WTC11 (cell line): ENCODE data around the gene ABCA13.

Experiments used
- CTCF ChIP-seq: fragments of 200-600 bp; IDR thresholded peaks from 2 replicates; pipeline ENCODE4 v1.8.0; 2022; ENCODE audit warnings: antibody characterized with exemption
- FOXK1 ChIP-seq: sonication (generic); formaldehyde crosslinking; IDR thresholded peaks from 2 replicates; pipeline ENCODE4 v1.8.0; 2022; ENCODE audit warnings: mild to moderate bottlenecking, moderate library complexity, missing genetic modification reagents
- SP1 ChIP-seq: sonication (generic); formaldehyde crosslinking; conservative IDR thresholded peaks from 2 replicates; pipeline ENCODE4 v1.8.1; 2022; ENCODE audit warnings: missing genetic modification reagents
- ZNF232 ChIP-seq: sonication (generic); formaldehyde crosslinking; IDR thresholded peaks from 2 replicates; pipeline ENCODE4 v1.8.0; 2022; ENCODE audit warnings: mild to moderate bottlenecking, missing genetic modification reagents

GRCh38 chr7:48429117-48429516 lies 257.9 kb downstream of the ABCA13 start:
- TF ChIP-seq CTCF, result no peak
- no peak for TF ChIP-seq FOXK1
- no peak for TF ChIP-seq ZNF232 (CRISPR knock-in tag)
- TF ChIP-seq SP1 (CRISPR knock-in tag), result no peak
